Pericardium fibroblast (primary cell): ENCODE measurements around the gene SLC35F5. TPM values are rescaled to one million over a fixed set of nuclear protein-coding genes. Genes with fewer than 3 reads are reported as not detected.

Source experiments
- total RNA-seq: library from RNA; depleted of rRNA; stranded (reverse); fragments of >200 nt; gene quantifications from 2 replicates; pipeline ENCODE4 v1.2.3, GENCODE V29; 2015

Gene SLC35F5, protein sequence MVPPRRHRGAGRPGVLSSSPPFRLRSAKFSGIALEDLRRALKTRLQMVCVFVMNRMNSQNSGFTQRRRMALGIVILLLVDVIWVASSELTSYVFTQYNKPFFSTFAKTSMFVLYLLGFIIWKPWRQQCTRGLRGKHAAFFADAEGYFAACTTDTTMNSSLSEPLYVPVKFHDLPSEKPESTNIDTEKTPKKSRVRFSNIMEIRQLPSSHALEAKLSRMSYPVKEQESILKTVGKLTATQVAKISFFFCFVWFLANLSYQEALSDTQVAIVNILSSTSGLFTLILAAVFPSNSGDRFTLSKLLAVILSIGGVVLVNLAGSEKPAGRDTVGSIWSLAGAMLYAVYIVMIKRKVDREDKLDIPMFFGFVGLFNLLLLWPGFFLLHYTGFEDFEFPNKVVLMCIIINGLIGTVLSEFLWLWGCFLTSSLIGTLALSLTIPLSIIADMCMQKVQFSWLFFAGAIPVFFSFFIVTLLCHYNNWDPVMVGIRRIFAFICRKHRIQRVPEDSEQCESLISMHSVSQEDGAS
- total RNA-seq: 65.6 and 80.9 TPM in 2 replicates

GRCh38 chr2:113756355-113757137, at the start of gene SLC35F5:
Gene SLC35F5, minus strand, starts transcription at chr2:113756642. Its CDS starts 233 bp downstream, at chr2:113756409.

Other genes with a start within 250 kb of the SLC35F5 start
- 4.7 and 7.1 TPM in 2 replicates for gene RABL2A, start 129.4 kb downstream of the SLC35F5 start, total RNA-seq
- 82.9 and 146 TPM in 2 replicates for gene ACTR3, start 133.4 kb upstream of the SLC35F5 start, total RNA-seq